MM.1S (cell line): ENCODE measurements around the gene TMEM205.

ENCODE experiments used
- CTCF ChIP-seq: fragments of 300-600 bp; sonication (generic); IDR thresholded peaks from 2 replicates; pipeline ENCODE4 v1.5.1; 2016; ENCODE audit warnings: antibody characterized with exemption, low read length, mixed read lengths
- EZH2phosphoT487 ChIP-seq: fragments of 300-600 bp; sonication (generic); IDR thresholded peaks from 2 replicates; pipeline ENCODE4 v1.6.1; 2018; ENCODE audit warnings: antibody characterized with exemption, low read length

GRCh38 chr19:11390359-11390758, 44.3 kb upstream of the TMEM205 start:
- TF ChIP-seq CTCF (no peak), EZH2phosphoT487 (no peak)
